HG03354 (cell line): ENCODE results near the gene GFRA3.
"Not testable (repeated sequence)": the region's sequence is repeated elsewhere in the genome, so short reads cannot be mapped to it uniquely, and the experiment has no call there.

Experiments
- ATAC-seq: cut with Tn5 transposase; IDR thresholded peaks from one replicate; pipeline ENCODE4 v1.9.1; 2021; ENCODE audit warnings: mild to moderate bottlenecking; ENCODE audit not compliant: unreplicated experiment, poor library complexity, severe bottlenecking

Gene GFRA3, protein sequence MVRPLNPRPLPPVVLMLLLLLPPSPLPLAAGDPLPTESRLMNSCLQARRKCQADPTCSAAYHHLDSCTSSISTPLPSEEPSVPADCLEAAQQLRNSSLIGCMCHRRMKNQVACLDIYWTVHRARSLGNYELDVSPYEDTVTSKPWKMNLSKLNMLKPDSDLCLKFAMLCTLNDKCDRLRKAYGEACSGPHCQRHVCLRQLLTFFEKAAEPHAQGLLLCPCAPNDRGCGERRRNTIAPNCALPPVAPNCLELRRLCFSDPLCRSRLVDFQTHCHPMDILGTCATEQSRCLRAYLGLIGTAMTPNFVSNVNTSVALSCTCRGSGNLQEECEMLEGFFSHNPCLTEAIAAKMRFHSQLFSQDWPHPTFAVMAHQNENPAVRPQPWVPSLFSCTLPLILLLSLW

GRCh38 chr5:138274189-138274853 is at the start of gene GFRA3:
Gene GFRA3, minus strand, starts transcription at chr5:138274621. Its CDS starts 197 bp downstream, at chr5:138274424.
- ATAC-seq: no peak

- ATAC-seq: not testable (repeated sequence)
Observed at GRCh38 chr5:138318211-138318610, 43.8 kb upstream of the GFRA3 start.

DNA sequence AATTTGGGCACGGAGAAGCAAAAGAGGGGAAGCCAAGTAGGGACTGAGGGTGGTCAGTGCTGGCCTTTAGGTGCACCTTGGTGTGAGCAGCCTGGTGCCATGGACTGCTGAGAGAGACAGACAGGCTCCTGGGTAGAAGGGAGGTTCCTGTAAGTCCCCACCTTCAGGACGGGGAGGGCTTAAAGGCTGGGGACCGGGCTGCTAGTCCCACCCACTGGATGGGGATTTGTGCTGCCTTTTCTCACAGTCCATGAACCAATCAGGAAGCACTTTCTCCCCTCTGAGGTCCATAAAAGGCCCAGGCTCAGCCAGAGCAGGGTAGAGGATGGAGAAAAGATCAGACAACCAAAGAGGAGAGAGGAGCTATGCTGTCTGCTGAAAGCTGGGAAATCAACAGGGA is 41.9 kb upstream of the GFRA3 start:
- ATAC-seq: no peak

DNA sequence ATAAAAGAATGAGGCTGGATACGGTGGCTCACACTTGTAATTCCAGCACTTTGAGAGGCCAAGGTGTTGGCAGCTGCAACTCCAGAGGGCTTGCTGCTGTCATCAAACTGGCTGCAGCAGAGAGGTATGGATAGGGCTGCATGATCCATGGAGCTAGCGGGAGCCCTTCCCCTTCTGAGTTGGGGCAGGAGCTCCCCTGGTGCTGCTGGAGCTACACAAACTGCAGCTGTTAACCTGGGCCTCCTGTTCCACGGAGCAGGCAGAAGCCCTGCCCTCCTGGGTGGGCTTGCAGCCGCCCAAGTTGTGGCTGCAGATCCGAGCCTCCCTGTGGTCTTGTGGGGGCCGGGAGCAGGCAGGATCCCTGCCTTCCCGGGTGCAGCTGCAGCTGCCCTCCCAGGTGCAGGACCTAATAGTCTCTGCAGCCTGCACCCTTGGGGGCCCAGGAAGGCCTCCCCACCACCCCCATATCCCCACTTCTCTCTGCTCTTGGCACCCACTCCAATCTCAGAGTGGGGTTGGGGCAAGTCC is 41.4 kb upstream of the GFRA3 start:
- no peak for ATAC-seq

GRCh38 chr5:138305797-138306196 is 31.4 kb upstream of the GFRA3 start:
- ATAC-seq: no peak

GRCh38 chr5:138303372-138303771 is 29.0 kb upstream of the GFRA3 start:
- no peak for ATAC-seq

GRCh38 chr5:138289296-138289695 is 14.9 kb upstream of the GFRA3 start:
- ATAC-seq: no peak

DNA sequence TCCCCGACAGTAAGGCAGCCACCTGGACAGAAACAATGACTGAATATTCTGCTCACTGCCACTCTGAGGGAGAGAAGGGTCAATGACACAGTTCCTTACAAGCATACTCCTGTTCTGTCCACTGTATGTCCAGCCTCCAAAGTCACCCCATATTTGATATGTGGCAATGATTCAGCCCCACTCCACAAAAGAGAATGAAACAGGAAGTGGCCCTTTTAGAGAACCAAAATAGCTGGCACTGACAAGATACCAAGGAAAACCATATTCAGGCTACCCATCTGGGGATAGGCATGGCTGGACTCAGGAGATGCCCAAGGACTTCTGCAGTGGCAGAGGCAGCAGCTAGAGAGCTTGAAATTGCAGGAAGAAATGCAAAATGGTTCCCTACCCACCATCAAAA is 12.8 kb upstream of the GFRA3 start:
- ATAC-seq: no peak

DNA sequence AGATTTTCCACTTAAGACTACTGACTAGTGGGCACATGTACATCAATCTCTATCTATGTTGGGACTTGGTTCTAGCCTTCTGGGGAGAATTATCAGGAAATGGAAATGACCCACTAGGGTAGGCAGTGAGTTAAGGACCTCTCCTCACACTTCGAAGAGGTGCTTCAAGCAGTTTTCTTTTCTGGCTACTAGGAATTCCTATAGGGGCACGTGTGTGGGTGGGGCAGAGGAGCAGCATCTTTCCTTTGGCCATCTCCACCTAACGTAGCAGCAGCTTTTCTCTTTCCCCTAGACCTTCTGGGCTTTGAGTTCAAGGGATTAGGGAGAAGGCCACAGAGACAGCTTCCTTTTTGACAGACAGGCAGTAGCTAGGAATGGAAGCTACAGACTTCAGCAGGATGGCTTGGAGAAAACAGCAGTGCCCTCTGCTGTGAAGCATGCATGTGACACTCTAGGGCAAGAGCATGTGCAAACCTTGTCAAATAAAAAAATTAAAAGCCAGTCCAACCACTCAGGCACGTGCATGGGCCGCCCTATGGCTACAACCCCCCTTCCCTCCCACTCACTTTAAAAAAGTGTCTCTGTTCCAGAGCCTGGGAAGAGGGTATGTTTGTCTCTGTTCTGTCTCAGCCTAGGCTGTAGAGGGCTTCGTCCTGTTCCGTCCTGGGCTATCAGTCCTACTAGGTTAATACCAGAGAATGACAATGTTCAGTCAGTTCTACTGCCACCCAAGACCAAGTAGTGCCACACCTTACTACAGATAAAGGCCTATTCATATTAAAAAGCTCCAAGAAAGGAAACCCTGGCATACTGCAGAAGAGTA is 8.7 kb upstream of the GFRA3 start:
- ATAC-seq: no peak

DNA sequence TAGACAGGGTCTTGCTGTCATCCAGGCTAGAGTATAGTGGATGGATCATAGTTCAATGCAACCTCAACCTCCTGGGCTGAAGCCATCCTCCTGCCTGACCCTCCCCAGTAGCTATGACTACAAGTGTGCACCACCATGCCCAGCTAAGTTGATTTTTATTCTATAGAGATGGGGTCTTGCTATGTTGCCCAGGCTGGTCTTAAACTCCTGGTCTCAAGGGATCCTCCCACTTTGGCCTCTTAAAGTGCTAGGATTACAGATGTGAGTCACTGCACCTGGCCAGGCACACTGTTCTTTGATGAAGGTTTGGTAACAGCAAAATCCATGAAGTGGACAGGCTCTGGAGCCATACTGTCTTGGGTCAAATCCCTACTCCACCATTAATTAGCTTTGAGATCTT is 6.5 kb upstream of the GFRA3 start:
- no peak for ATAC-seq

DNA sequence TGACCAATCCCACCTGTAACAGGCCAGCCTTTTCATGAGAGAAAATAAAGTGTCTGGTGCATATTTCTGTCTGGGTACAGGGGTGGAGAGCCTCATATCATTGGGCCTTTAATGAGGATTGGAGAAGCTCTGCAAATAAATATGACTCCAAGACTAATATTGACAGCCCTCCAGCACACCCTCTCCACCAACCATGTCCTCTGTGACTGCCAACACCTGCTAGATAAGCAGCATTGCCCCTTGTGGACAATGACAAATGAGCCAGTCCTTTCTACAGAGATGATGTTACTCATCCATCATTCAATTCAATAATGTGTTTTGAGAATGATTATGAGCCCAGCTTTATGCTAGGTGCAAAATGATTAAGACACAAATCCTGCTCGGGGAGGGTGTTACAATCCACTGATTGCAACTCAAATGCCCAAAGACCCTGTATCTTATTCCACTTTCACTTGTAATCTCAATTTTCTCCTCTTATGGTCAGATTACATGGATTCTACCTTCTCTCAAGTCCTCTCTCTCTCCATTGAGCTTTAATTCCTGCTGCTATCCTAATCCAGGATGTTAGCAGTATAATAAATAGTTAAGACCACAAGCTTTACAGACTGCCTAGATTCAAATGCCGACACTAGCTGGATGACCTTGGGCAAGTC is 2.1 kb upstream of the GFRA3 start:
- ATAC-seq: no peak

GRCh38 chr5:138275895-138276294 is 1.5 kb upstream of the GFRA3 start:
- ATAC-seq: no peak

DNA sequence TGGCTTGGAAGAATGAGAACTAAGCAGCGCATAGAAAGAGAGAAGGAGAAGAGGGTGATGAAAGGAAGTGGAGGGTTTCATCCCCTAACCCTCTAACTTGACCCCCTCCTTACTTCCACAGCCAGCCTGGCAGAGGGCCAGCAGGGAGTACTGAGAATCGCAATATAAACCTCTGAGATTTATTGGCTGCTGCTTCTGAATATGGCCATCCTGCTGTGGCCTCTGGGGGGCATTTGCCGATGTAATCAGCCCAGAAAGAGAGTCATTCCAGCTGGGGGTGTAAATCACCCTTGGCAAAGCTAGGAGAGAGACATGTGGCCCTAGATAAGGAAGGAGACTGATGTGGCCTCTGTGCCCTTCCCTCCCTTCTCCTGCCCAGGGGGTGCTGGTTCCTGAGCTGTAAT is 960 bp upstream of the GFRA3 start:
- ATAC-seq: no peak

GRCh38 chr5:138273834-138274188 is 610 bp downstream of the GFRA3 start:
- ATAC-seq: no peak

DNA sequence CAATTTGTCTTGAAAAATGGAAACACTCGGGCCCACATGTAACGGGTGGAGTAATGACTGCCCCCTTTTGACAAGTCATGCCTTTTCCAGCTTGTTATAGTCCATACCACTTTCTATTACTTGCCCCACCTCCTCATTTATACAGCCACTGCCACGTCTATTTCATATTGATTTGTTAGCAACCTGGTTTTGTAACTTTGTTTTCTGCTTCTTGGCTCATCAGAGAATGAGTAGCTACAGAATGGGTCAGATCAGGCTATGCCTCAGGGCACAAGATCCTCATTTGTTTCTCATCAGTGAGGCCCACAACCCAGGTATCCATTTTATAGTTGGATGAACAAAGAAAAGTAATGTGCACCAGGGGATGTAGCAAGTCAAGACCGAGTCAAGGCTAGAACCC is 1.7 kb downstream of the GFRA3 start:
- ATAC-seq: no peak

GRCh38 chr5:138271281-138271680 is 3.1 kb downstream of the GFRA3 start:
- no peak for ATAC-seq

GRCh38 chr5:138264183-138264582 is 10.2 kb downstream of the GFRA3 start:
- no peak for ATAC-seq

- no peak for ATAC-seq
Observed at GRCh38 chr5:138263581-138263980, 10.8 kb downstream of the GFRA3 start.

DNA sequence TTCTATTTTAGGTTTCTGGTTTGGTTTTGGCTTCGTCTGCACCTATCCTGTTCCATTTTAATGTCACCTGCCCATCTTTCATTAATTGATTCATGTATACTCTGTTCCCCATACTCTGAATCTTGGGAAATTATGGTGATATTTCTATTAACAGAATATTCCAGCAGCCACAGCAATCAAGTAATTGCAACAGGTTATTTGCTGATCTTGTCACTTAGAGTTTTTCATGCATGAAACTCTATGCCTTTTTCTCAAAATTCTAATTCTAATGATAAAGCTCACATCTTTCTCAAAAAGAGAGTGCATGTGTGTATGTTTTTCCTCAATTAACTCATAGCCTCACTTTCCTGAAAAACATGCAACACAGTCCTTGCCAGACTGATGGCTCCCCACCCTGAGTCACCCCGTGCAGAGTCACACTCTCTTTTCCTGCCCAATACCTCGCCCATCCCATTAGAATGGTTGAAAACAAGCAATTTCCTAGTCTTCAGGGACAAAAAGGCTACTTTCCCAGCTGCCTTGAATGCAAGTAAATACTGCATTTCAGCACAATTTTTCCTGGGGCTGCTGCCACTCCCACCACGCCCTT is 15.6 kb downstream of the GFRA3 start:
- ATAC-seq: no peak

- no peak for ATAC-seq
Observed at GRCh38 chr5:138257583-138257982, 16.8 kb downstream of the GFRA3 start.
